ENCODE measurements around the gene MAP2K4.

DNA sequence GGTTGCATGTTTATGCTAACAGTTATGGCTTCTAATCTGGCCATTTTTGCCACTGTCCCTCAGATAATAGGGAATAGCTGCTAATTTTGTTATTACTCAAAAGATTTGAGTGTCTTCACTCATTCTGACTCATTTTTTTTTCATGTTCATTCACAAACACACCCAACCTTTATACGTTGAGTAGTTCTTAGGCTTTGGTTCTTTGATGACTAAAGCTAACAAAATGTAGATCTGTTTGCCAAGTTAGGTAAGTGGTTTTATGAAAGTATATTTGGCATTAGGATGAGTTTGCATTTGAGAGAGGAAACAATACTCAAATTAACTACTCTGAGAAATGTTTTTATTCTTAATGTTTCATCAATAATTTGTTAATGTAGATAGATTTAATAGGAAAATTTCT, 3.6 kb downstream of the MAP2K4 start:
- TF ChIP-seq, protein P1, sequence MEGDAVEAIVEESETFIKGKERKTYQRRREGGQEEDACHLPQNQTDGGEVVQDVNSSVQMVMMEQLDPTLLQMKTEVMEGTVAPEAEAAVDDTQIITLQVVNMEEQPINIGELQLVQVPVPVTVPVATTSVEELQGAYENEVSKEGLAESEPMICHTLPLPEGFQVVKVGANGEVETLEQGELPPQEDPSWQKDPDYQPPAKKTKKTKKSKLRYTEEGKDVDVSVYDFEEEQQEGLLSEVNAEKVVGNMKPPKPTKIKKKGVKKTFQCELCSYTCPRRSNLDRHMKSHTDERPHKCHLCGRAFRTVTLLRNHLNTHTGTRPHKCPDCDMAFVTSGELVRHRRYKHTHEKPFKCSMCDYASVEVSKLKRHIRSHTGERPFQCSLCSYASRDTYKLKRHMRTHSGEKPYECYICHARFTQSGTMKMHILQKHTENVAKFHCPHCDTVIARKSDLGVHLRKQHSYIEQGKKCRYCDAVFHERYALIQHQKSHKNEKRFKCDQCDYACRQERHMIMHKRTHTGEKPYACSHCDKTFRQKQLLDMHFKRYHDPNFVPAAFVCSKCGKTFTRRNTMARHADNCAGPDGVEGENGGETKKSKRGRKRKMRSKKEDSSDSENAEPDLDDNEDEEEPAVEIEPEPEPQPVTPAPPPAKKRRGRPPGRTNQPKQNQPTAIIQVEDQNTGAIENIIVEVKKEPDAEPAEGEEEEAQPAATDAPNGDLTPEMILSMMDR (IDR thresholded peaks at IDR 0.05; ENCODE audit: low read length), result no peak
- no peak for TF ChIP-seq EZH2 (IDR thresholded peaks at IDR 0.05; ENCODE audit: borderline replicate concordance, low read length)

All from OCI-LY1 (cell line).